ENCODE measurements around the gene CABCOCO1.
A peak's percentile ranks its signal among the peaks of the same experiment; 100 is the strongest.
"Not testable (repeated sequence)": the region's sequence is repeated elsewhere in the genome, so short reads cannot be mapped to it uniquely, and the experiment has no call there.

CABCOCO1 gene

DNA sequence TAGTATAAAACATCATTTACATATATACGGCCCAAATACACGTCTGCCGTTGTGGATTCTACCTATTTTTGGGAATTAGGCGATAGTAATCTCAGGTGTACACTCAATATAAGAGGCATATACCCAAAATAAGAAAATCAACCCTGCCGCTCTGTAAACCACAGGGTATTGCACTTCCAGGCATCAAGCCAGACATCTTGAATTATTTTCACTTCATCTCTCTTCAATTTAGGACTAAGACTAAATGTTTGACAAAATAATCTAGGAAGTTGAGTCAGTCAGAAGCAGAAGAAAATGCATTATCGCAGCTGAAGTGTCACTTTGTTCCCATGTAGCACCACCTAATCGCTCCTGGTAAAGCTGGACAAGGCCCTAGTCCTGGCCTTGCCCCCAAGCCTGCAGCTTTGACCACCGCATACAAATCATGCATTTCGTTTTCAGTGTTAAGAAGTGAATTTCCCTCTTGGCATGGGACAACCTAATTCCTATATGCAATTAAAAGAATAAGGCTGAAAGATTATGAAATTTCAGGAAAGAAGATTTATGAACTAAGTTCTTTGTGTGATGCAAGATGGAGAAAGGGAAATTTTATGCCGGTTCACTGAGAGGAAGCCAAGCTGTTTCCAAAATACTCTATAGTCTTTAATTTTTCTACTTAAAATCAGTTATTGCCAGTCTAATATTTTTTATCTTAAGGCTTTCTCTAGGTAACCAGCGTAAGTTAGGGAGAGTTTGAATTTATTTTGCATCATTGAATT is 26.0 kb downstream of the CABCOCO1 start:
- no peak for DNase-seq (ENCODE audit: low read depth)
- no peak overlapping the region for H3K4me3 ChIP-seq (ENCODE audit: low read length)
- TF ChIP-seq, protein P1, sequence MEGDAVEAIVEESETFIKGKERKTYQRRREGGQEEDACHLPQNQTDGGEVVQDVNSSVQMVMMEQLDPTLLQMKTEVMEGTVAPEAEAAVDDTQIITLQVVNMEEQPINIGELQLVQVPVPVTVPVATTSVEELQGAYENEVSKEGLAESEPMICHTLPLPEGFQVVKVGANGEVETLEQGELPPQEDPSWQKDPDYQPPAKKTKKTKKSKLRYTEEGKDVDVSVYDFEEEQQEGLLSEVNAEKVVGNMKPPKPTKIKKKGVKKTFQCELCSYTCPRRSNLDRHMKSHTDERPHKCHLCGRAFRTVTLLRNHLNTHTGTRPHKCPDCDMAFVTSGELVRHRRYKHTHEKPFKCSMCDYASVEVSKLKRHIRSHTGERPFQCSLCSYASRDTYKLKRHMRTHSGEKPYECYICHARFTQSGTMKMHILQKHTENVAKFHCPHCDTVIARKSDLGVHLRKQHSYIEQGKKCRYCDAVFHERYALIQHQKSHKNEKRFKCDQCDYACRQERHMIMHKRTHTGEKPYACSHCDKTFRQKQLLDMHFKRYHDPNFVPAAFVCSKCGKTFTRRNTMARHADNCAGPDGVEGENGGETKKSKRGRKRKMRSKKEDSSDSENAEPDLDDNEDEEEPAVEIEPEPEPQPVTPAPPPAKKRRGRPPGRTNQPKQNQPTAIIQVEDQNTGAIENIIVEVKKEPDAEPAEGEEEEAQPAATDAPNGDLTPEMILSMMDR (conservative IDR thresholded peaks at IDR 0.05; ENCODE audit: low read depth, low read length), result no peak

DNA sequence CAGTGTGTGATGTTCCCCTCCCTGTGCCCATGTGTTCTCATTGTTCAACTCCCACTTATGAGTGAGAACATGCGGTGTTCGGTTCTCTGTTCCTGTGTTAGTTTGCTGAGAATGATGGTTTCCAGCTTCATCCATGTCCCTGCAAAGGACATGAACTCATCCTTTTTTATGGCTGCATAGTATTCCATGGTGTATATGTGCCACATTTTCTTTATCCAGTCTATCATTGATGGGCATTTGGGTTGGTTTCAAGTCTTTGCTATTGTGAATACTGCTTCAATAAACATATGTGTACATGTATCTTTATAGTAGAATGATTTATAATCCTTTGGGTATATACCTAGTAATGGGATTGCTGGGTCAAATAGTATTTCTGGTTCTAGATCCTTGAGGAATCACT is 28.9 kb downstream of the CABCOCO1 start:
- DNase-seq (ENCODE audit: low read depth); H3K4me3 ChIP-seq (ENCODE audit: low read length): not testable (repeated sequence)

DNA sequence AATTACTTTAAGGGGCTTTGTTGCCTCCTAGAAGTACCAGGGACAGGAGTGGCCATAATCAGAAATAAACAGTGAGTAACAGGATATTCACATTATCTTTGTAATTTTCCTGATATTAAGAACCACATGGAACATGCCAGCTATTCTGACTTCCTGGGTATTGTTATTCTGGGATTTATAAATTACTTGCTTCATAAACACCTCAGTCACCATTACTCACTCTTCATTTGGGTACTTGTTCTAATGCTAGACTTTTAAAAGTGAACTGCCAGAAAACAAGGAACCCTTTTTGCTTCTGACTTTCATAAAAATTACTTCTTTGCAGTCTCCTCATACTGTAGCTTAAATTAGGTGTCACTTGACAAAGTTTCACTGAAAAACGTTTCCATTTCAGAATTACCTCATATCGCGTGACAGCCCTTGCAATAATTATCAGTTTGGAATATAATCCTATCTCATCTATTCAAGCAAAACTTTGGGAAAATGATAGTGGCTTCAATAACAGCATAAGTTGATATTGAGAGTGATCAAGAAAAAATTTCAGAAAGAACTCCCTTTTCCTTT is 29.8 kb downstream of the CABCOCO1 start:
- H3K4me3 ChIP-seq (ENCODE audit: low read length), result no peak overlapping the region
- no peak for DNase-seq (ENCODE audit: low read depth)
- TF ChIP-seq, protein P1 (conservative IDR thresholded peaks at IDR 0.05; ENCODE audit: low read depth, low read length), result no peak

DNA sequence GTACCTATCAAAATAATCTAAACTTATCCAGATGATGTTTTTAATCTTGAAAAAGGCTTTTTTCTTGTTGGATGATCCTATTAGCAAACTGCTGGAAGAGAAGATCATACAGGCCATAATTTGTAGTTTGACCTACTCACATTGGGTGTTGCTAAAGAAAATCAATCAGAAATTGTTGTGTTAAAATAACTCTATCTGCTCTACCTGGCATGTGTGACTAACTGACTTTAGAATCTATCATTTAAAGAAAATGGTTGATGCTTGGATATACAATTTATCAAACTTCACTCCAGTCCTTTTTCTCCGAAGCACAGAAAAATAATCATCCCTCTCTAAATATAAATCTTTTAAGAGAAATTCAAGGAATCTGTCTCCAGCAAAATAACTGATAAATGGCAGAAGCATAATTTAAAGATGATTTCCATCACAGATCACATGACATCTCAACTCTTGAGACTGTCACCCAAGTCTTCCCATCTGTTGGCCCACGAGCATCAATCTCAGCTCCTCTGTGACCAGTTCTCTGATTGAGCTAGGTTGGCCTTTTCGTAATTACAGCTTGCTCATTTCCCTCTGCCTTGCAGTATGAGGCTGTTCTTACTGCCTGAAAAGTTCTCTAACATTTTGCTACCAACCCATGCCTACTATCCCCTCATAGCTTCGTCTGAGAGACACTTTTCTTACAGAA is 36.4 kb downstream of the CABCOCO1 start:
- no peak for DNase-seq (ENCODE audit: low read depth)
- H3K4me3 ChIP-seq (ENCODE audit: low read length), result no peak overlapping the region
- TF ChIP-seq, protein P1 (conservative IDR thresholded peaks at IDR 0.05; ENCODE audit: low read depth, low read length), result no peak

DNA sequence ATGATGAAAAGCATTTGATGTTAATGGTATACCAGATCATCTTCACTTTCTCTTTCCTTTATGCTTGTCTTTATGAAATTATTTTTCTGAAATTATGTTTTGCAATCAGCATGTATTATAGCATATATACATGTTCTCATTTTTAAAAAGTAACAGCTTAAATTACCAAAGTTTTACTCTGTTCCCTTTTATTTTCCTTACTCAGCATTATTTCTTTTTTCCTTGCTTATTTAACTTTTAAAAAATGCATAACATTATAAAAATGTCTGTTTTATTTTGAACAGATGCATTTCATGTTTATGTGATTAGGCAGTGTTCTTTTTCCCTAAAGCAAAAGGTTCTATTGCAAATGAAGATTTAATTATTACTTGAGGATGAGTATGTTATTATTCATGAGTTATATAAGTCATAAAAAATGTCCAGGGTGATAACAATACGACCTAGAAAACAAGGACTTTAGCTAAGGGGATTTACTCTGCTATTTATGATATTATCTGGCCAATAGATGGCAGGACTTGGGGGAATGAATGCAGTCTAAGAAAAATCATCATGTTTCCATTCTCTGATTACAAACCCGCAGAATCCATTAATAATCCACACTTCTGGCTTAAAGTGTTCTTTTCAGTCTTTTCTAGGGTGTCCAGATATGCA is 38.5 kb downstream of the CABCOCO1 start:
- no peak overlapping the region for H3K4me3 ChIP-seq (ENCODE audit: low read length)
- TF ChIP-seq, protein P1 (conservative IDR thresholded peaks at IDR 0.05; ENCODE audit: low read depth, low read length), result peak; percentile 30
- DNase-seq (ENCODE audit: low read depth), result peak; percentile 2

DNA sequence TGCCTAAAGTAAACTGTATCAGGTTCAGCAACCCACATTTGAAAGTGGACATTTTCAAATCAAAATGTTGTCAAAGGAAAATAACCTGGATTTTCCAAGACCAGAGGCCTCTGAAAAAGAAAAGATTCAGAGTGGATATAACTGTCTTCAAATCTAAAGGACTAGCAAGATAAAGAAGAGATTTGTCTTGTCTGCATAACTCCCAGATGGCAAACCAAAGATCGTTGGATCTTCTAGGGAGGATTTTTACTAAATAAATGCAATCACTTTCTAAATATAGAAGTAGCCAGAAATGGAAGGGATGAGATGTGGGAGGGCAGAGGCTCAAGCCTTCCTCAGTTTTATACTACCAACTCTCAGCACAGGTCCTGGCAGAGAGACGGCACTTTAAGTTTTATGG is 39.0 kb downstream of the CABCOCO1 start:
- TF ChIP-seq, protein P1 (conservative IDR thresholded peaks at IDR 0.05; ENCODE audit: low read depth, low read length), result no peak
- no peak overlapping the region for H3K4me3 ChIP-seq (ENCODE audit: low read length)
- no peak for DNase-seq (ENCODE audit: low read depth)

DNA sequence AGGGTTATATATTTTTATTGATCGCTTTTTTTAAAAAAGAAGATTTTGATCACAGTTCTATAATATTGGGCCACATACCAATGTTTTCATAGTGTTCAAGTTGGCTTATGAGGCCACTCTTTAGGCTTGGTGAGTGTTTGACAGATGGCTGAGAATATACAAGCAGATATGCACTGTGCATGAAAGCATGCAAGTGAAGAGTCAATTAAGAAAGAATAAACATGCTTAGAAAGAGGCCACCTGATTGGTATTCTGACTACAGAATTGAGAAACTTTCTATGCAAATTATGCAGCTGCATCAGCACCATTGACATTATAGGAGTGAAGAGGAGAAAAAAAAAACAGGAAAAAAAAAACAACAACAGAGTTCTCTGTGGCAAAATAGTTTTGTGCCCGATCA is 39.9 kb downstream of the CABCOCO1 start:
- no peak overlapping the region for H3K4me3 ChIP-seq (ENCODE audit: low read length)
- TF ChIP-seq, protein P1 (conservative IDR thresholded peaks at IDR 0.05; ENCODE audit: low read depth, low read length), result no peak
- DNase-seq (ENCODE audit: low read depth), result no peak

Data from retinal pigment epithelial cell (primary cell).